Effector memory CD4-positive, alpha-beta T cell (primary cell): Measurements from ENCODE around the gene PDE1A.

Experiments used
- DNase-seq, 3 donors: peaks; one replicate each; pipeline ENCODE4 v3.0.0-alpha.2; 2020
- H3K27ac ChIP-seq: 2 replicates; pipeline ENCODE4 v1.7.0; 2013; ENCODE audit warnings: mild to moderate bottlenecking, low read length, moderate library complexity; ENCODE audit not compliant: insufficient read depth, poor library complexity, severe bottlenecking
- H3K27me3 ChIP-seq: replicated peaks from 2 replicates; pipeline ENCODE4 v1.7.0; 2013; ENCODE audit warnings: mild to moderate bottlenecking, low read length; ENCODE audit not compliant: insufficient read depth, control insufficient read depth, poor library complexity, severe bottlenecking
- H3K36me3 ChIP-seq: 2 replicates; pipeline ENCODE4 v1.7.0; 2013; ENCODE audit warnings: mild to moderate bottlenecking, low read length, moderate library complexity; ENCODE audit not compliant: control insufficient read depth, insufficient read depth
- H3K4me1 ChIP-seq: 2 replicates; pipeline ENCODE4 v1.7.0; 2013; ENCODE audit warnings: low read length, mild to moderate bottlenecking; ENCODE audit not compliant: control insufficient read depth, insufficient read depth, poor library complexity, severe bottlenecking
- H3K4me3 ChIP-seq: 2 replicates; pipeline ENCODE4 v1.7.0; 2013; ENCODE audit warnings: low read length, low read depth, mild to moderate bottlenecking; ENCODE audit not compliant: insufficient read depth, poor library complexity, severe bottlenecking
- H3K9me3 ChIP-seq: 2 replicates; pipeline ENCODE4 v1.7.0; 2013; ENCODE audit warnings: mild to moderate bottlenecking, low read length, moderate library complexity; ENCODE audit not compliant: control insufficient read depth

Gene PDE1A

GRCh38 chr2:182261860-182262387, 164.9 kb downstream of the PDE1A start:
- H3K9me3 ChIP-seq: no peaks in the 10 kb centered on the region
- no peak overlapping the region for H3K27ac ChIP-seq
- H3K4me3 ChIP-seq: no peak overlapping the region
- no peaks in the 10 kb centered on the region for H3K36me3 ChIP-seq
- no peaks in the 10 kb centered on the region for H3K27me3 ChIP-seq
- DNase-seq: no peak
- no peaks in the 10 kb centered on the region for H3K4me1 ChIP-seq

DNA sequence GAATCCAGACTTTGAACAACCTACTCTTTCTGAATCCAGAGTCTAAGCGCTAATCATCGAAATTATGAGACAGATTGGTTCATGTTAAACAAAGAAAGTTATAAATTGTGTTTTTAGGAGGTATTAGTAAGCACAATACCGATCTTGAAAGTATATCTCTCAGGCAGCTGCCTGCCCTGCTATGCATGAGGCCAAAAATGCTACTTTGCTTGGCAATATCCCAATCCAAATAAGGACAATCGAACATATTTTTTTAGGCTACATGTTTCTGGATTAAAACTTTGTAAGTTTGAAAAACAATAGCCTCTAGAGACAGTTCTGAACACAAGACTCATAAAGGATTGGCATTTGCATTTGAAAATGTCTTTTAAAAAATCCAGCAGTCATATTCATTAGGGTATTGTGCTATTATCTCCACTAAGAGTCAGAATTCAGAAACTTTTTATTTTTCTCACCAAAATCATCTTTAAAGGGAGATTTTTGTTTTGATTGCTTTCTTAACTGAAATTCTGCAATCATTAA, 167.1 kb downstream of the PDE1A start:
- no peak overlapping the region for H3K27ac ChIP-seq
- H3K4me3 ChIP-seq: no peak overlapping the region
- H3K27me3 ChIP-seq: no peaks in the 10 kb centered on the region
- H3K36me3 ChIP-seq: no peaks in the 10 kb centered on the region
- H3K9me3 ChIP-seq: no peaks in the 10 kb centered on the region
- no peak for DNase-seq
- no peaks in the 10 kb centered on the region for H3K4me1 ChIP-seq

GRCh38 chr2:182252534-182252933, 174.3 kb downstream of the PDE1A start:
- no peak for DNase-seq
- H3K9me3 ChIP-seq: no peaks in the 10 kb centered on the region
- H3K27me3 ChIP-seq: no peaks in the 10 kb centered on the region

GRCh38 chr2:182248898-182249297, 177.9 kb downstream of the PDE1A start:
- no peaks in the 10 kb centered on the region for H3K27me3 ChIP-seq
- no peaks in the 10 kb centered on the region for H3K36me3 ChIP-seq
- no peaks in the 10 kb centered on the region for H3K9me3 ChIP-seq
- no peak for DNase-seq
- no peak overlapping the region for H3K4me3 ChIP-seq
- H3K4me1 ChIP-seq: no peaks in the 10 kb centered on the region
- no peak overlapping the region for H3K27ac ChIP-seq

More at GRCh38 chr2:182252534-182252933, 174.3 kb downstream of the PDE1A start:
- H3K36me3 ChIP-seq: no peaks in the 10 kb centered on the region
- no peaks in the 10 kb centered on the region for H3K4me1 ChIP-seq
- H3K4me3 ChIP-seq: no peak overlapping the region
- no peak overlapping the region for H3K27ac ChIP-seq

DNA sequence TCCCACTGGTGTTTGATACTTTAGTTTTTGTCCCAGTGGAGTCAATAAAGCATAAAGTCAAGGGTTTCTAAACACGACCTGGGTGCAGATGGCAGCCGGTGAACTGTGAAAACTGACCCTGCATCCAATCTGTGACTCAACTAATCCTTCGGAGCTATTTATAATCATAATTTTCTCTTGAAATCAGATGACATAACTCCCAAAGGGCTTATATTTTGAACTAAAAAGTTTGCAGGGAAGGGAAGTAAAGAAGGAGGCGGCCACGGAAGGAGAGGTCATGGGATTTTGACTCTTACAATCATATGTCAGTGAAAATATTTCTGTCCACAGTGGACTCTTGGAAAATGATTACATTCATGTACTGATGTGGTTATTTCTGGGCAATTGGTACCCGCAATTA, 178.5 kb downstream of the PDE1A start:
- Histone ChIP-seq H3K4me3 (no peak overlapping the region), H3K36me3 (no peaks in the 10 kb centered on the region), H3K9me3 (no peaks in the 10 kb centered on the region), H3K27ac (no peak overlapping the region), H3K27me3 (no peaks in the 10 kb centered on the region), H3K4me1 (no peaks in the 10 kb centered on the region)
- DNase-seq: no peak

DNA sequence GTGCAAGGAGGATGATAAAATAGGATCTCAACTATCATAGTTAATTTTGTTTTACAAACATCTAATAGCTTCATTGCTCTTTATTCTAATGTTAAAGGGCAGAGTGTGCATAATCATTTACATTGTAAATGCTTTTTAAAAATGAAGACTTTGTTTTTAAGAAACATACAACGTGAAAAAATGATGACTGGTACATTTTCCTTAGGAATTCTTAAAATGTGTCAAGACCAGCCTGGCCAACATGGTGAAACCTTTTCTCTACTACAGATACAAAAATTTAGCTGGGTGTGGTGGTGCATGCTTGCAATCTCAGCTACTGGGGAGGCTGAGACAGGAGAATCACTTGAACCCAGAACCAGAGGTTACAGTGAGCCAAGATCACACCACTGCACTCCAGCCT, 179.0 kb downstream of the PDE1A start:
- no peaks in the 10 kb centered on the region for H3K27me3 ChIP-seq
- H3K9me3 ChIP-seq: no peaks in the 10 kb centered on the region
- H3K4me3 ChIP-seq: no peak overlapping the region
- no peak overlapping the region for H3K27ac ChIP-seq
- no peaks in the 10 kb centered on the region for H3K4me1 ChIP-seq
- DNase-seq: no peak
- H3K36me3 ChIP-seq: no peaks in the 10 kb centered on the region

DNA sequence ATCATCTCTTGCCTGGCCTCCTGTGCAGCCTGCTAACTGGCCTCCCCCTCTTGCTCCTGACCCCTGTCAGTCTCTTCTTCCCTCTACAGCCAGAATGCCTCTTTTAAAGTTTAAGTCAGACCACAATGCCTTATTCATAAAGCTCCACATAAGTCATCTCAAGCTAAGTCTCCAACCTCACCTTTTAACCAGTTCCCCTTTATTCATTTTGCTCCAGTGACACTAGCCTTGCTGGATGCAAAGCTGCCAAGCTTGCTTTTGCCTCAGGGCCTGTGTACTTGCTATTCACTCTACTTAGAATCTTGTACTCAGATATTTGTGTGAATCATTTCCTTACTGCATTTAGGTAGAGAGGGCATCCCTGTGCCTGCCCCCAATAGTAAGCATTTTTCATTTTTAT, 180.9 kb downstream of the PDE1A start:
- no peaks in the 10 kb centered on the region for H3K4me1 ChIP-seq
- no peak overlapping the region for H3K27ac ChIP-seq
- no peak for DNase-seq
- H3K4me3 ChIP-seq: no peak overlapping the region
- no peaks in the 10 kb centered on the region for H3K9me3 ChIP-seq
- no peaks in the 10 kb centered on the region for H3K27me3 ChIP-seq
- H3K36me3 ChIP-seq: no peaks in the 10 kb centered on the region

DNA sequence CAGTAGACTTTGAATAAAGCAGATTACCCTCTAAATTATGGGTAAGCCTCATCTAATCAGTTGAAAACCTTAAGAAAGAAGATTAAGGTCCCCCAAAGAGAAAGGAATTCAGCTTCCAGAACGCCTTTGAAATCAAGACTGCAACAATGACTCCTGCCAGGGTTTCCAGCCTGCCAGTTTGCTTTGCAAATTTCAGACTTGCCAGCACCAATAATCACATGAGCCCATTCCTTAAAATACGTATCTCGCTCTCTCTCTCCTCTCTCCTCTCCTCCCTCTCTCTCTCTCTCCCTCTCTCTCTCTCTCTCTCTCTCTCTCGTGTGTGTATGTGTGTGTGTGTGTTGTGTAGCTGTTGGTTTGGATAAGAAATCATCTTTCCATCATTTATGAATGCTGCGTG, 184.2 kb downstream of the PDE1A start:
- Histone ChIP-seq H3K9me3 (no peaks in the 10 kb centered on the region), H3K4me1 (no peaks in the 10 kb centered on the region), H3K36me3 (no peaks in the 10 kb centered on the region), H3K4me3 (no peak overlapping the region), H3K27me3 (no peaks in the 10 kb centered on the region), H3K27ac (no peak overlapping the region)
- DNase-seq: no peak

- no peaks in the 10 kb centered on the region for H3K9me3 ChIP-seq
- no peaks in the 10 kb centered on the region for H3K36me3 ChIP-seq
- no peak for DNase-seq
- no peaks in the 10 kb centered on the region for H3K4me1 ChIP-seq
- H3K27me3 ChIP-seq: no peaks in the 10 kb centered on the region
- H3K27ac ChIP-seq: no peak overlapping the region
- no peak overlapping the region for H3K4me3 ChIP-seq
These were observed 184.9 kb downstream of the PDE1A start for GRCh38 chr2:182241936-182242335.

- Histone ChIP-seq H3K27me3 (no peaks in the 10 kb centered on the region), H3K36me3 (no peaks in the 10 kb centered on the region), H3K27ac (no peak overlapping the region), H3K4me1 (no peaks in the 10 kb centered on the region), H3K9me3 (no peaks in the 10 kb centered on the region), H3K4me3 (no peak overlapping the region)
- no peak for DNase-seq
These were observed 185.9 kb downstream of the PDE1A start for GRCh38 chr2:182240862-182241371.
